HG03139 (cell line): ENCODE measurements around the gene GNG3.
"Not testable (repeated sequence)": the region's sequence is repeated elsewhere in the genome, so short reads cannot be mapped to it uniquely, and the experiment has no call there.

Experiments
- ATAC-seq: cut with Tn5 transposase; IDR thresholded peaks from one replicate; pipeline ENCODE4 v1.9.1; 2021; ENCODE audit not compliant: unreplicated experiment

GNG3 gene

DNA sequence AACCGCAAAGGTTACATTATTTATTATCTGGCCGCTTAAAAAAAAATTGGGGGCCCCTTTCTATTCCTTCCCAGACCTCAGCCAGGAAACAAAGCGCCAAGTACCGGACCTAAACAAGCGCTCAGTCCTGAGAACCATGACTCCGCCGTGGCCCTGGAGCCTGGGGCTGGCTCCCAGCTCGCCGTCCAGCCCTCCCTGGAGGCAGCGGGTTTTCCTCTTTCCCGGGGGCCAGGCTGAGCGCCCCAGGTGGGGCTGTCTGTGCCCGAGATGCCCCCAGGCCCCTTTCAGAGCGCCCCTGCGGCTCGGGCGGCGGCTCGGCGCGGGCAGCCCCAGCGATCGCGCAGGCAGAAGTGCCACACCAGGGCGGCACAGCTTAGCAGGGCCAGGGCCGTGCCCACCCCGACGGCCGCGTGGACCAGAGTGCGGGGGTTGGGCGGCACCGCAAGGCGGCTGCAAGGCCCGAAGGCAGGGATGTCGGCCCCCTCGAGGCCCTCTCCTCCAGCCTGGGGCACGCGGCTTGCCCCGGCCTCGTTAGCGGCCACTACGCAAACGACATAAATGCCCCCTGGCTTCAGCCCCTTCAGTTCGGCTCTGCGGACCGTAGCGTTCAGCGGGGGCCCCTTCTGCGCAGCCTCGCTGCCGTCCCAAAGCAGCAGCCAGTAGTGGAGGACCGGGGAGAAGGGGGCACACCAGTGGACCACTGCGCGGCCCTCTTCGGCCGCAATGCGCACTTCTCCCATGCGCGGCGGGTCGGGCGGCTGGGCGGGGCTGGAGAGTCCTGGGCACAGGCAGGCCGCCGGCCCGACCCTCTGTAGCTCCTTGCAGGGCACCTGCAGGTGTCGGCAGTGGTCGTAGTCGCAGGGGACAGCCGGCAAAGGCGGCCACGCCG is 19.7 kb upstream of the GNG3 start:
- no peak for ATAC-seq

DNA sequence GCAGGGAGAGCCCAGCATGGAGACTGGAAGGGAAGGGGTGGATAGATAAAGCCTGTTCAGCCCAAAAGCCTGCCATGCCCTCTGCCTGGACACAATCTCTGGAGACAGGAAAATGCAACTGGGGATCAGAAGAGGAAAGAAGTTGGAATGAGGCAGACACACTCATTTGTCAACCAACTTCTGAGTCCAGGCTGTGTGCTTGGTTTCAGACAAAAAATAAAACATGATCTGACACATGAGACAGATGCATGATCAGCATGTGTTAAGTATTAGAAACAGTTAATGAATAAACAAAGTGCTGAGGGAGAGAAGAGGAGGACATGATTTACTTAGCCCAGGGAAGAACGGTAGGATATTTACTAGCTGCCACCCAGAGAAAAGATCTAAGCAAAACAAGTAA is 19.0 kb upstream of the GNG3 start:
- ATAC-seq: no peak

GRCh38 chr11:62689421-62690183 is 17.9 kb upstream of the GNG3 start, which contains the start of gene LRRN4CL:
Gene LRRN4CL, minus strand, starts transcription at chr11:62689530. Its CDS starts 1,022 bp downstream, at chr11:62688508.
- ATAC-seq: no peak

- not testable (repeated sequence) for ATAC-seq
Observed at GRCh38 chr11:62693624-62694023, 13.9 kb upstream of the GNG3 start.

GRCh38 chr11:62694455-62695167 is 12.9 kb upstream of the GNG3 start:
- ATAC-seq: no peak

DNA sequence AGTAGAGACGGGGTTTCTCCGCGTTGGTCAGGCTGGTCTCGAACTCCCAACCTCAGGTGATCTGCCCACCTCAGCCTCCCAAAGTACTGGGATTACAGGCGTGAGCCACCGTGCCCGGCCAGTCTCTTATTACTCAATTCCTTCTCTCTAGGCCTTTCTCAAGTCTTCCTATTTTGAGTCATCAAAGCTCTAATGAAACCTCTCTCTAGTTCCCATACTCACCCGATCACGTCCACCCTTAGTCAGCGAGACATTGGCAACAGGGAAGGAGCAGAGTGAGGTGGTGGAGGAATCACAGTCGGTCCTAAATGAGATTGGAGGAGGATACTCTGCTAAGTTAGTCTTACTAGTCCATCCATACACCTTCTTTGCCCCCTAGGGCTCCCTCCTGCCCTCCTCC is 5.2 kb upstream of the GNG3 start:
- ATAC-seq: no peak

- ATAC-seq: not testable (repeated sequence)
Observed at GRCh38 chr11:62703921-62704320, 3.6 kb upstream of the GNG3 start.

- no peak for ATAC-seq
Observed at GRCh38 chr11:62705413-62705812, 2.1 kb upstream of the GNG3 start.

- ATAC-seq: peak; percentile 57
Observed at GRCh38 chr11:62705880-62706849, 1.3 kb upstream of the GNG3 start.

GRCh38 chr11:62706850-62707247 is 627 bp upstream of the GNG3 start:
- no peak for ATAC-seq

DNA sequence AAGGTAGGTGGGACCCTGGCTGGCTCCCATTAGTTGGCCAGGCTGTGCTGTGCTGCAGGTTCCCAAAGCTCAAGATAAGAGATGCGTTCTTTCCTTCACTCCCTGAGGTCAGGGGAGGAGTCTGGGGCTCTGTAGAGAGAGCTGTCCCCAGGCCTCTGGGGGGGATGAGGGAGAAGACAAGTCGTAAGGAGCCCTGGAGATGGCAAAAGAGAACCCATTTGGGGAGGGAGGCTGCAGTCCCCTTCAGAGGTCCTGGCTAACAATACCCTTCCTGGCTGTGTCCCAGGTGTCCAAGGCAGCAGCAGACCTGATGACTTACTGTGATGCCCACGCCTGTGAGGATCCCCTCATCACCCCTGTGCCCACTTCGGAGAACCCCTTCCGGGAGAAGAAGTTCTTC is 916 bp downstream of the GNG3 start:
- ATAC-seq: no peak

GRCh38 chr11:62708793-62709192 is 1.3 kb downstream of the GNG3 start:
- ATAC-seq: no peak

- peak; percentile 57 for ATAC-seq
Observed at GRCh38 chr11:62709247-62710000, 1.9 kb downstream of the GNG3 start.

GRCh38 chr11:62710001-62710345 is 2.5 kb downstream of the GNG3 start:
- no peak for ATAC-seq

DNA sequence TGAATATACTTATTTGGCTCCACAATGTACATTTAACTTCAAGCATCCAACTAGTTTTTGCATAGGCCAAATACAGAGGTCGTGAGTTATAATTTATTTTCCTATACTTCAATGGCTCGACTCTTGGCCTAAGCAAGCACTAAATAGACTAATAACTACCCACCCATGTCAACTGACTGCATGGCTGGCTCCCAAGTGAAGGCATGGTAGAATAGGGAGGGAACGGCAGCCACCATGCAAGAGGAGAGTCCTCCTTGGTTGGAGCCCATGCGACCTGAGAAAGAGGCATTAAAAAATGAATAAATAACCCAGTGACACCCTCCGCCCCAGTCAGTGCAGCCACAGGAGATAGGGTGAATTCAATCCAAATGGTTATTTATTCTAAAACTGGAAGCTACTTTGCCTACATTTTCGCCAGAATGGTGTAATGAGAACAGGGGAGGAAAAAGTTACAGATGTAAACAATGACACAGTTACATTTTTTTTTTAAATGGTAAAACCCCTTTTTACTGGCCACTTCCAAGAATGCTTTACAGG is 4.9 kb downstream of the GNG3 start:
- no peak for ATAC-seq

DNA sequence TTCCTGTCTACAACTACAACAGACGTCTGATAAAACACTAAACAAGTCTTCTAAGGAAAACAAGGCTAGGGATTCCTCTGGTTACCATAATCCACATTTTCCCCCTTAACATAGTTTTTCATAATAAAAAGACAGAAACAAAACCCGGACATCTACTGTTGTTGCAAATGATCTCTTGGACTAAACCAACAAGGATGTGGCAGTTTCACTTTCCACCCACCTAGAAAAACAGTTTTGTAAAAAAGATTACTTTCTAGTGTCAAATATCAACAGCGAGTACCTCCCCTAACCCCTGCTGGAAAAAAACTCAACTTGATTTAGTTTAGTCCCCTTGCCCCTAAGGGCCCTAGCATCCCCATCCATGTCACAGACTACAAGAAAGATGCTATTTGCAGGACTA is 5.4 kb downstream of the GNG3 start:
- ATAC-seq: no peak

DNA sequence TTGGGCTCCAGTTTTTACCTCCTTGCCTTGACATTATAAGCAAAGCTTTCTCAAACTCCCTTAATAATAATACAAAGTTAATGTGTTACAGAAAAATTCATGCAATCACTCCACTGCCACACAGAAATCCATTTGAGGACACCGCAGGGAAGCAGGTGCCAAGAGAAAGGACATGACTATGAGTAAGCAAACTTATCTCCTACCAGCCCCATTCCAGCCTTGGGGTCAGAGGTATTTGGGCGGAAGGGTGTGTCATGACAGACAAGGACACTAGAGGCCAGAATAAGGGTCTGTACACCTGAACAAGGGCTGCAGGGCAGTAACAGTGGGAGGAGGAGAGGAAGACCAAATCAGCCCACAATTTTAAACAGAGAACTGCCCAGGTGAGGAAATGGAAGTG is 5.9 kb downstream of the GNG3 start:
- no peak for ATAC-seq

- ATAC-seq: no peak
Observed at GRCh38 chr11:62715150-62716130, 8.0 kb downstream of the GNG3 start.
